H1 (cell line): ENCODE results near the gene CSGALNACT2. TPM values are rescaled to one million over a fixed set of nuclear protein-coding genes. Genes with fewer than 3 reads are reported as not detected.

Source experiments
- CTCF ChIA-PET: fragments of 300-600 bp; sonication (Branson Sonifier 250); formaldehyde crosslinking; loops from one replicate; lab custom pipeline; 2021; ENCODE audit not compliant: partially characterized antibody; lab: Charles Lee
- POLR2A ChIA-PET: fragments of 300-600 bp; sonication (Branson Sonifier 250); formaldehyde crosslinking; loops from one replicate; lab custom pipeline; 2021; ENCODE audit warnings: inconsistent platforms; ENCODE audit not compliant: partially characterized antibody; lab: Charles Lee
- DNase-seq, 2 experiments: peaks; one replicate each; pipeline versions ENCODE4 v3.0.0 to v3.0.0-alpha.2; 2010 to 2022; ENCODE audit warnings: low spot score in 2 of 2, low read depth in 1 of 2, mixed read lengths in 1 of 2
- FAIRE-seq: peaks from 2 replicates; lab custom pipeline; 2011; peaks lifted over from hg19 to GRCh38; lab: Jason Lieb, UNC
- H2AFZ ChIP-seq: 2 replicates; pipeline ENCODE4 v1.8.1; 2012; ENCODE audit warnings: low read length, inconsistent platforms
- H2AK5ac ChIP-seq: 2 replicates; pipeline ENCODE4 v1.6.1; 2013; ENCODE audit warnings: low read depth, low read length
- H2BK120ac ChIP-seq: replicated peaks from 2 replicates; pipeline ENCODE3; 2013; ENCODE audit warnings: low read depth, low read length, inconsistent platforms
- H2BK12ac ChIP-seq: 2 replicates; pipeline ENCODE4 v1.6.1; 2013; ENCODE audit warnings: low read depth, low read length
- H2BK15ac ChIP-seq: 2 replicates; pipeline ENCODE4 v1.6.1; 2013; ENCODE audit warnings: low read length
- H2BK20ac ChIP-seq: 2 replicates; pipeline ENCODE4 v1.6.1; 2013; ENCODE audit warnings: low read length
- H2BK5ac ChIP-seq: 2 replicates; pipeline ENCODE4 v1.6.1; 2013; ENCODE audit warnings: low read depth, low read length
- H3K14ac ChIP-seq: 2 replicates; pipeline ENCODE4 v1.6.1; 2013; ENCODE audit warnings: inconsistent platforms; ENCODE audit not compliant: insufficient read length
- H3K18ac ChIP-seq: 2 replicates; pipeline ENCODE4 v1.6.1; 2013; ENCODE audit warnings: low read length; ENCODE audit errors: extremely low read depth
- H3K23ac ChIP-seq: 2 replicates; pipeline ENCODE4 v1.6.1; 2013; ENCODE audit warnings: inconsistent platforms; ENCODE audit not compliant: insufficient read length
- H3K23me2 ChIP-seq: 2 replicates; pipeline ENCODE4 v1.6.1; 2013; ENCODE audit warnings: low read depth, low read length
- H3K27ac ChIP-seq: 2 replicates; pipeline ENCODE4 v1.6.1; 2011; ENCODE audit warnings: low read depth, low read length, inconsistent platforms
- H3K27me3 ChIP-seq, 4 experiments: replicated peaks in 1 of 4; 1 replicate in 1 of 4; 2 replicates in 3 of 4; pipeline versions ENCODE4 v1.6.1 to v1.8.1; 2011 to 2013; ENCODE audit warnings: low read length in 3 of 4, mild to moderate bottlenecking in 3 of 4, inconsistent platforms in 2 of 4, mixed read lengths in 2 of 4, moderate library complexity in 1 of 4; ENCODE audit not compliant: control insufficient read depth in 3 of 4, insufficient read depth in 3 of 4; ENCODE audit errors: extremely low read depth in 1 of 4
- H3K36me3 ChIP-seq, 4 experiments: 2 replicates each; pipeline versions ENCODE4 v1.6.1 to v1.8.1; 2011 to 2013; ENCODE audit warnings: mild to moderate bottlenecking in 4 of 4, low read length in 3 of 4, moderate library complexity in 2 of 4, control low read depth in 1 of 4, inconsistent platforms in 1 of 4; ENCODE audit not compliant: insufficient read depth in 4 of 4, control insufficient read depth in 2 of 4
- H3K4ac ChIP-seq: replicated peaks from 2 replicates; pipeline ENCODE3; 2013; ENCODE audit warnings: low read length, low read depth, mixed read lengths, inconsistent platforms; ENCODE audit not compliant: insufficient read length
- H3K4me1 ChIP-seq, 4 experiments: replicated peaks in 1 of 4; 1 replicate in 1 of 4; 2 replicates in 3 of 4; pipeline versions ENCODE4 v1.6.1 to v1.8.1; 2011 to 2013; ENCODE audit warnings: low read length in 3 of 4, inconsistent platforms in 2 of 4, mixed read lengths in 1 of 4; ENCODE audit not compliant: insufficient read depth in 4 of 4, control insufficient read depth in 3 of 4
- H3K4me2 ChIP-seq, 2 experiments: 2 replicates each; pipeline versions ENCODE4 v1.6.1 to v1.8.1; 2011 to 2013; ENCODE audit warnings: low read depth in 2 of 2, low read length in 2 of 2, control low read depth in 1 of 2, inconsistent platforms in 1 of 2, mild to moderate bottlenecking in 1 of 2; ENCODE audit not compliant: insufficient read depth in 1 of 2
- H3K4me3 ChIP-seq, 4 experiments: fragments of 200-600, 300-600 bp in 1 of 4; sonication (generic), shearing (Covaris generic), sonication (Bioruptor Twin) in 1 of 4; 2 replicates each; pipeline versions ENCODE4 v1.5.1 to v1.8.1; 2011 to 2016; ENCODE audit warnings: low read length in 4 of 4, low read depth in 3 of 4, control low read depth in 2 of 4, inconsistent platforms in 2 of 4, mild to moderate bottlenecking in 2 of 4, mixed read lengths in 1 of 4, moderate library complexity in 1 of 4; ENCODE audit not compliant: insufficient read depth in 2 of 4; ENCODE audit errors: extremely low read depth in 1 of 4
- H3K56ac ChIP-seq: replicated peaks from 2 replicates; pipeline ENCODE3; 2013; ENCODE audit warnings: low read depth, mild to moderate bottlenecking, mixed read lengths, low read length, inconsistent platforms; ENCODE audit not compliant: insufficient read length
- H3K79me1 ChIP-seq: 2 replicates; pipeline ENCODE4 v1.6.1; 2013; ENCODE audit warnings: low read depth, low read length, control low read depth
- H3K79me2 ChIP-seq, 2 experiments: 2 replicates each; pipeline versions ENCODE4 v1.6.1 to v1.8.1; 2012 to 2013; ENCODE audit warnings: low read length in 2 of 2, mild to moderate bottlenecking in 2 of 2, inconsistent platforms in 1 of 2; ENCODE audit not compliant: insufficient read depth in 2 of 2, control insufficient read depth in 1 of 2
- H3K9ac ChIP-seq, 4 experiments: replicated peaks in 1 of 4; 1 replicate in 1 of 4; 2 replicates in 3 of 4; pipeline versions ENCODE4 v1.6.1 to v1.8.1; 2011 to 2013; ENCODE audit warnings: low read depth in 3 of 4, low read length in 3 of 4, control low read depth in 2 of 4, mild to moderate bottlenecking in 2 of 4, moderate library complexity in 2 of 4, inconsistent platforms in 1 of 4; ENCODE audit errors: extremely low read depth in 1 of 4
- H3K9me3 ChIP-seq, 2 experiments: 2 replicates each; pipeline versions ENCODE4 v1.6.1 to v1.8.1; 2012 to 2013; ENCODE audit warnings: mild to moderate bottlenecking in 2 of 2, moderate library complexity in 2 of 2, control low read depth in 1 of 2, inconsistent platforms in 1 of 2, low read depth in 1 of 2, low read length in 1 of 2, mixed read lengths in 1 of 2; ENCODE audit not compliant: insufficient read depth in 2 of 2
- H4K20me1 ChIP-seq, 2 experiments: replicated peaks in 1 of 2; 2 replicates each; pipeline versions ENCODE3 to v1.8.1; 2011 to 2013; ENCODE audit warnings: inconsistent platforms in 2 of 2, low read length in 2 of 2, mild to moderate bottlenecking in 1 of 2; ENCODE audit not compliant: insufficient read depth in 2 of 2, control insufficient read depth in 1 of 2
- H4K5ac ChIP-seq: 2 replicates; pipeline ENCODE4 v1.6.1; 2013; ENCODE audit warnings: low read length, low read depth, mixed read lengths, inconsistent platforms; ENCODE audit not compliant: insufficient read length
- H4K8ac ChIP-seq: 2 replicates; pipeline ENCODE4 v1.8.0; 2013; ENCODE audit warnings: mild to moderate bottlenecking, moderate library complexity, low read length, inconsistent platforms; ENCODE audit not compliant: insufficient read depth; ENCODE audit errors: extremely low read depth
- H4K91ac ChIP-seq: replicated peaks from 2 replicates; pipeline ENCODE3; 2013; ENCODE audit warnings: low read length, mixed read lengths, inconsistent platforms; ENCODE audit not compliant: insufficient read length
- KDM5A ChIP-seq: fragments of 200-600 bp; IDR thresholded peaks from 2 replicates; pipeline ENCODE4 v1.7.1; 2012; ENCODE audit warnings: mild to moderate bottlenecking, low read length, inconsistent platforms, mixed read lengths
- RFX5 ChIP-seq: IDR thresholded peaks from 2 replicates; pipeline ENCODE4 v1.6.1; 2011; ENCODE audit warnings: low read depth, low read length, improper control_type of control experiment, borderline replicate concordance
- SIX5 ChIP-seq: IDR thresholded peaks from 2 replicates; pipeline ENCODE4 v1.6.1; 2011; ENCODE audit warnings: mild to moderate bottlenecking, low read depth, low read length
- SP2 ChIP-seq: IDR thresholded peaks from 2 replicates; pipeline ENCODE4 v1.6.1; 2012; ENCODE audit warnings: mild to moderate bottlenecking, low read length, inconsistent platforms
- SRF ChIP-seq: IDR thresholded peaks from 2 replicates; pipeline ENCODE4 v1.6.1; 2011; ENCODE audit warnings: mild to moderate bottlenecking, low read depth, low read length, moderate library complexity
- TAF1 ChIP-seq: IDR thresholded peaks from 2 replicates; pipeline ENCODE4 v1.6.1; 2011; ENCODE audit warnings: mild to moderate bottlenecking, low read depth, low read length
- WGBS, 2 experiments: shearing (Covaris generic) in 1 of 2; methylation state at CpG; one replicate each; pipeline versions ENCODE4 v1.1.6 to v1.1.7; 2013 to 2015; ENCODE audit warnings: low lambda C conversion rate in 2 of 2, mixed read lengths in 2 of 2, inconsistent platforms in 1 of 2, low coverage in 1 of 2, missing lambda C conversion rate in 1 of 2; ENCODE audit not compliant: insufficient replicate concordance in 2 of 2, insufficient coverage in 1 of 2, insufficient read length in 1 of 2; ENCODE audit errors: extremely low coverage in 1 of 2, missing lambda C conversion rate in 1 of 2; 5-methylcytosine and 5-hydroxymethylcytosine counted together
- polyA plus RNA-seq, 7 experiments: library from polyadenylated mRNA; depleted of rRNA in 3 of 7; stranded (reverse) in 5 of 7; unstranded in 2 of 7; fragments of >200 nt in 5 of 7; fragments of 200-250 nt in 2 of 7; gene quantifications; 1 replicate in 5 of 7; 2 replicates in 1 of 7; 4 replicates in 1 of 7; pipeline versions ENCODE4 v1.2.1 to v1.2.3, GENCODE V29; 2011 to 2013; ENCODE audit warnings: missing spikeins in 2 of 7, mixed read lengths in 2 of 7
- total RNA-seq: library from RNA; stranded (reverse); fragmentation: NEBNext Ultra II Directional; extraction: Animal tissue kit (Norgen Biotek cat#: 25700); gene quantifications from 2 replicates; pipeline ENCODE4 v1.2.1, GENCODE V29; 2021
- TF ChIP-seq, protein P1 (sequence below): IDR thresholded peaks from 2 replicates; pipeline ENCODE4 v1.6.1; 2012; ENCODE audit warnings: low read length, inconsistent platforms

The CSGALNACT2 gene
- total and polyA plus RNA-seq, 2 of the 8 experiments (the other 6 are each of a cell fraction or from before 2014, with no cell fraction given), result 2.6 to 5.3 TPM

DNA sequence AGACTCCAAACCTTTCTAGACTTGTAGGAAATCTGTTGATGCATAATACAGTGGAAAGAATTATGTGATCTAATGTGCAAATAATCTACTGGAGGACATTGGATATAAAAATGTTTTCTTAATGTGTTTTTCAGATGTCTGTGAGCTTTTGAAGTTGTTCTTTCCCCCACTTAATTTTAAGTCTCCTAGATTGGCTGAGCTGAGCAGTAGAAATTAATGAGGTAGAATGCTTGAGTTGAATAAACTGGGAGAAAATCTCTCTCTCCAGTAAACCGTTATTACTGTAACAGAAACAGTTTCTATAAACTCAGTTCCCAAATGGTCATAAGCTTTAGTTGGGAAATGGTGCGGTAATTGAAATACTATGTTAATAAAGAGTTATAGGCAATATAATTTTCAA, 15.7 kb downstream of the CSGALNACT2 start:
- H3K4me2 ChIP-seq, result no peak overlapping the region
- H4K20me1 ChIP-seq, result peaks cover 0 to 2% of the 10 kb centered on the region in 2 experiments
- ChIA-PET POLR2A (no interaction called here), CTCF (interaction anchor here (1.1 to 1.6 kb wide), 4 partner anchors 16 to 75 kb away, joined by 3 to 5 read pairs (median 4); no protein-coding TSS in a partner anchor)
- no peak overlapping the region for H2BK12ac ChIP-seq
- H2AK5ac ChIP-seq, result no peak overlapping the region
- no peak overlapping the region for H3K14ac ChIP-seq
- no peak overlapping the region for H2BK20ac ChIP-seq
- no peaks in the 10 kb centered on the region for H3K23me2 ChIP-seq
- H3K23ac ChIP-seq, result no peak overlapping the region
- H2AFZ ChIP-seq, result no peak overlapping the region
- 0 out of 4 replicates have a peak, but pooled peaks cover 0 to 6% of the 10 kb centered on the region in 2 experiments for H3K79me2 ChIP-seq
- H3K27ac ChIP-seq, result no peak overlapping the region
- no peak for FAIRE-seq
- no peak overlapping the region for H2BK5ac ChIP-seq
- H3K4me3 ChIP-seq, result no peak overlapping the region
- no peaks in the 10 kb centered on the region for H3K36me3 ChIP-seq
- H3K4me1 ChIP-seq, result no peaks in the 10 kb centered on the region
- no peaks in the 10 kb centered on the region for H3K79me1 ChIP-seq
- no peak overlapping the region for H2BK120ac ChIP-seq
- H3K18ac ChIP-seq, result no peak overlapping the region
- no peak overlapping the region for H3K4ac ChIP-seq
- no peaks in the 10 kb centered on the region for H3K27me3 ChIP-seq
- no peak overlapping the region for H3K9ac ChIP-seq
- H4K8ac ChIP-seq, result no peak overlapping the region
- no peak overlapping the region for H4K91ac ChIP-seq
- WGBS, 2 experiments, result 84% methylated on average over 2 of the region's 2 CpGs; no CpG with 5 or more reads in 1 of the 2 experiments
- H2BK15ac ChIP-seq, result no peak overlapping the region
- TF ChIP-seq KDM5A (no peak), SP2 (no peak), SRF (no peak), RFX5 (no peak), SIX5 (no peak), TAF1 (no peak)
- TF ChIP-seq, protein P1, sequence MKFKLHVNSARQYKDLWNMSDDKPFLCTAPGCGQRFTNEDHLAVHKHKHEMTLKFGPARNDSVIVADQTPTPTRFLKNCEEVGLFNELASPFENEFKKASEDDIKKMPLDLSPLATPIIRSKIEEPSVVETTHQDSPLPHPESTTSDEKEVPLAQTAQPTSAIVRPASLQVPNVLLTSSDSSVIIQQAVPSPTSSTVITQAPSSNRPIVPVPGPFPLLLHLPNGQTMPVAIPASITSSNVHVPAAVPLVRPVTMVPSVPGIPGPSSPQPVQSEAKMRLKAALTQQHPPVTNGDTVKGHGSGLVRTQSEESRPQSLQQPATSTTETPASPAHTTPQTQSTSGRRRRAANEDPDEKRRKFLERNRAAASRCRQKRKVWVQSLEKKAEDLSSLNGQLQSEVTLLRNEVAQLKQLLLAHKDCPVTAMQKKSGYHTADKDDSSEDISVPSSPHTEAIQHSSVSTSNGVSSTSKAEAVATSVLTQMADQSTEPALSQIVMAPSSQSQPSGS, result no peak
- TF ChIP-seq, all 59 proteins: peak for 0
- no peaks in the 10 kb centered on the region; a peak in 1 of 4 replicates for H3K9me3 ChIP-seq
- H4K5ac ChIP-seq, result no peak overlapping the region
- no peak for DNase-seq
- H3K56ac ChIP-seq, result no peak overlapping the region
